Hepatocyte (in vitro differentiated cells): ENCODE results near the gene TLR4. TPM values are rescaled to one million over a fixed set of nuclear protein-coding genes. Genes with fewer than 3 reads are reported as not detected.

ENCODE experiments used
- DNase-seq: peaks from one replicate; pipeline ENCODE4 v3.0.0-alpha.2; 2016; ENCODE audit warnings: low spot score
- H2AFZ ChIP-seq: fragments of 200-600 bp; sonication (generic); 2 replicates; pipeline ENCODE4 v1.6.0; 2016; ENCODE audit warnings: antibody characterized with exemption, mild to moderate bottlenecking
- H3K27ac ChIP-seq: fragments of 200-600 bp; sonication (generic); 2 replicates; pipeline ENCODE4 v1.5.1; 2016; ENCODE audit warnings: mild to moderate bottlenecking
- H3K27me3 ChIP-seq: fragments of 200-600 bp; sonication (generic); 2 replicates; pipeline ENCODE4 v1.6.1; 2016
- H3K36me3 ChIP-seq: fragments of 200-600 bp; sonication (generic); replicated peaks from 2 replicates; pipeline ENCODE4 v1.5.1; 2016; ENCODE audit warnings: low read depth; ENCODE audit not compliant: insufficient read depth
- H3K4me1 ChIP-seq: fragments of 200-600 bp; sonication (generic); 2 replicates; pipeline ENCODE4 v1.5.1; 2016; ENCODE audit warnings: mild to moderate bottlenecking, moderate library complexity; ENCODE audit not compliant: insufficient read depth
- H3K4me2 ChIP-seq: fragments of 200-600 bp; sonication (generic); 2 replicates; pipeline ENCODE4 v1.6.0; 2016
- H3K4me3 ChIP-seq: fragments of 200-600 bp; sonication (generic); 2 replicates; pipeline ENCODE4 v1.5.1; 2016; ENCODE audit warnings: mild to moderate bottlenecking
- H3K79me2 ChIP-seq: fragments of 200-600 bp; sonication (generic); 2 replicates; pipeline ENCODE4 v1.6.0; 2017; ENCODE audit warnings: mild to moderate bottlenecking
- H3K9me2 ChIP-seq: fragments of 200-600 bp; sonication (generic); replicated peaks from 2 replicates; pipeline ENCODE4 v1.6.0; 2017; ENCODE audit warnings: mild to moderate bottlenecking; ENCODE audit not compliant: insufficient read depth
- H3K9me3 ChIP-seq: fragments of 200-600 bp; sonication (generic); 2 replicates; pipeline ENCODE4 v1.5.1; 2016; ENCODE audit warnings: low read depth, mild to moderate bottlenecking
- H4K20me1 ChIP-seq: fragments of 200-600 bp; sonication (generic); 2 replicates; pipeline ENCODE4 v1.6.0; 2016; ENCODE audit warnings: mild to moderate bottlenecking; ENCODE audit not compliant: insufficient read depth, poor library complexity, severe bottlenecking
- CTCF ChIP-seq: fragments of 200-600 bp; sonication (generic); IDR thresholded peaks from 2 replicates; pipeline ENCODE4 v1.5.1; 2016; ENCODE audit warnings: antibody characterized with exemption, mild to moderate bottlenecking; ENCODE audit not compliant: poor library complexity
- EZH2 ChIP-seq: fragments of 200-600 bp; sonication (generic); IDR thresholded peaks from 2 replicates; pipeline ENCODE4 v1.6.1; 2016; ENCODE audit warnings: antibody characterized with exemption, mild to moderate bottlenecking, borderline replicate concordance
- EZH2phosphoT487 ChIP-seq: fragments of 200-600 bp; sonication (generic); IDR thresholded peaks from one replicate; pipeline ENCODE4 v1.6.1; 2018; ENCODE audit warnings: antibody characterized with exemption, mild to moderate bottlenecking, low read depth, moderate library complexity; ENCODE audit not compliant: unreplicated experiment, severe bottlenecking
- WGBS: methylation state at CpG from one replicate; pipeline ENCODE4 v1.1.6; 2016; ENCODE audit warnings: low lambda C conversion rate; ENCODE audit errors: missing lambda C conversion rate; 5-methylcytosine and 5-hydroxymethylcytosine counted together
- polyA plus RNA-seq: library from polyadenylated mRNA; unstranded; fragments of >200 nt; fragmentation: Nextera tagmentation; extraction: Ambion mirVana; gene quantifications from 2 replicates; pipeline ENCODE4 v1.2.1, GENCODE V29; 2016
- total RNA-seq: library from RNA; depleted of rRNA; stranded (reverse); fragments of >200 nt; gene quantifications from 2 replicates; pipeline ENCODE4 v1.2.3, GENCODE V29; 2014

The TLR4 gene
- total and polyA plus RNA-seq, 2 experiments from 2014 or later, result 0.33 to 1.7 TPM

GRCh38 chr9:117681888-117682287, 22.3 kb upstream of the TLR4 start:
- DNase-seq, result no peak
- WGBS, result 88% methylated on average over 2 of the region's 2 CpGs
- Histone ChIP-seq H3K36me3 (no peaks in the 10 kb centered on the region), H3K27ac (no peak overlapping the region), H3K4me2 (no peak overlapping the region), H3K9me2 (no peaks in the 10 kb centered on the region), H3K9me3 (no peaks in the 10 kb centered on the region), H3K4me3 (no peak overlapping the region), H3K4me1 (no peaks in the 10 kb centered on the region), H3K79me2 (no peaks in the 10 kb centered on the region), H3K27me3 (peaks cover 7% of the 10 kb centered on the region), H2AFZ (no peak overlapping the region), H4K20me1 (no peaks in the 10 kb centered on the region)
- TF ChIP-seq CTCF, result no peak
- TF ChIP-seq EZH2phosphoT487, result no peak
- TF ChIP-seq EZH2, result no peak

GRCh38 chr9:117682955-117683710, 21.1 kb upstream of the TLR4 start:
- Histone ChIP-seq H3K4me1 (no peaks in the 10 kb centered on the region), H3K4me3 (no peak overlapping the region), H3K27me3 (peaks cover 7% of the 10 kb centered on the region), H3K9me2 (no peaks in the 10 kb centered on the region), H4K20me1 (no peaks in the 10 kb centered on the region), H3K9me3 (no peaks in the 10 kb centered on the region), H3K27ac (no peak overlapping the region), H2AFZ (no peak overlapping the region), H3K79me2 (no peaks in the 10 kb centered on the region), H3K36me3 (no peaks in the 10 kb centered on the region), H3K4me2 (no peak overlapping the region)
- TF ChIP-seq EZH2phosphoT487 (no peak), CTCF (no peak), EZH2 (no peak)
- DNase-seq, result no peak
- WGBS, result 90% methylated on average over 3 of the region's 3 CpGs

- Histone ChIP-seq H3K4me1 (no peaks in the 10 kb centered on the region), H2AFZ (no peak overlapping the region), H3K79me2 (no peaks in the 10 kb centered on the region), H3K4me2 (no peak overlapping the region), H3K4me3 (no peak overlapping the region), H3K27me3 (peaks cover 7% of the 10 kb centered on the region), H3K9me2 (no peaks in the 10 kb centered on the region), H3K9me3 (no peaks in the 10 kb centered on the region), H3K27ac (no peak overlapping the region), H3K36me3 (no peaks in the 10 kb centered on the region), H4K20me1 (no peaks in the 10 kb centered on the region)
- WGBS, result 44% methylated on average over 2 of the region's 2 CpGs
- no peak for DNase-seq
- TF ChIP-seq EZH2phosphoT487 (no peak), CTCF (no peak), EZH2 (no peak)
Observed at GRCh38 chr9:117687532-117687931, 16.7 kb upstream of the TLR4 start.
